SK-N-SH (cell line): ENCODE results near the gene MS4A18.

ENCODE experiments used
- CTCF ChIP-seq: fragments of 200-600 bp; sonication (generic); IDR thresholded peaks from 2 replicates; pipeline ENCODE4 v1.6.1; 2017; ENCODE audit warnings: antibody characterized with exemption, mild to moderate bottlenecking, moderate library complexity
- EP300 ChIP-seq, 2 experiments: IDR thresholded peaks; 2 replicates each; pipeline versions ENCODE4 v1.4.0 to v1.6.1; 2012; ENCODE audit warnings: borderline replicate concordance in 1 of 2, low read depth in 1 of 2, low read length in 1 of 2
- EZH2phosphoT487 ChIP-seq: fragments of 200-600 bp; sonication (generic); IDR thresholded peaks from 2 replicates; pipeline ENCODE4 v1.6.1; 2017; ENCODE audit warnings: low read depth, mixed run types, mild to moderate bottlenecking, antibody characterized with exemption, moderate library complexity, borderline replicate concordance
- GABPA ChIP-seq: IDR thresholded peaks from 2 replicates; pipeline ENCODE4 v1.4.0; 2012; ENCODE audit warnings: low read depth, mild to moderate bottlenecking
- IRF3 ChIP-seq: fragments of 150-350 bp; IDR thresholded peaks from 2 replicates; pipeline ENCODE4 v1.6.1; 2016; ENCODE audit warnings: mild to moderate bottlenecking, low read depth, low read length
- MAX ChIP-seq: IDR thresholded peaks from 2 replicates; pipeline ENCODE4 v1.4.0; 2012; ENCODE audit warnings: low read depth
- PBX3 ChIP-seq: IDR thresholded peaks from 2 replicates; pipeline ENCODE4; 2012
- RAD21 ChIP-seq: IDR thresholded peaks from 2 replicates; pipeline ENCODE4 v1.6.1; 2012; ENCODE audit warnings: mild to moderate bottlenecking, low read length
- TCF12 ChIP-seq: IDR thresholded peaks from 2 replicates; pipeline ENCODE4 v1.4.0; 2012
- USF2 ChIP-seq: fragments of 150-350 bp; IDR thresholded peaks from 2 replicates; pipeline ENCODE4 v1.6.1; 2017; ENCODE audit warnings: antibody characterized with exemption, low read length, low read depth, borderline replicate concordance
- YY1 ChIP-seq: IDR thresholded peaks from 2 replicates; pipeline ENCODE4 v1.4.0; 2012; ENCODE audit warnings: low read depth, mild to moderate bottlenecking

- TF ChIP-seq CTCF, result no peak
- no peak for TF ChIP-seq EZH2phosphoT487
- TF ChIP-seq PBX3, result no peak
- TF ChIP-seq RAD21, result no peak
- no peak for TF ChIP-seq IRF3
- TF ChIP-seq GABPA, result no peak
- no peak for TF ChIP-seq EP300 (IDR thresholded peaks at IDR 0.05; ENCODE audit: borderline replicate concordance in 1 of 2, low read depth in 1 of 2, low read length in 1 of 2)
- TF ChIP-seq USF2, result no peak
- TF ChIP-seq MAX, result no peak
- TF ChIP-seq TCF12, result no peak
- no peak for TF ChIP-seq YY1
Measured at GRCh38 chr11:60734279-60734678, 9.8 kb downstream of the MS4A18 start.
